Stimulated activated CD8-positive, alpha-beta memory T cell treated with anti-CD3 and anti-CD28 coated beads, Interleukin-4, amount 100 ng/mL, for 24 hours (primary cell): ENCODE measurements around the gene SHROOM4.

Experiments
- DNase-seq: peaks from one replicate; pipeline ENCODE4 v3.0.0-alpha.2; 2020; ENCODE audit warnings: low read depth

The SHROOM4 gene

GRCh38 chrX:50776248-50776647 lies 37.7 kb downstream of the SHROOM4 start:
- DNase-seq, result no peak

GRCh38 chrX:50771382-50771781 lies 42.6 kb downstream of the SHROOM4 start:
- no peak for DNase-seq

GRCh38 chrX:50770702-50771101 lies 43.3 kb downstream of the SHROOM4 start:
- no peak for DNase-seq

GRCh38 chrX:50769389-50770063 lies 44.5 kb downstream of the SHROOM4 start:
- no peak for DNase-seq

GRCh38 chrX:50768801-50769200 lies 45.2 kb downstream of the SHROOM4 start:
- DNase-seq, result no peak

GRCh38 chrX:50765986-50766385 lies 48.0 kb downstream of the SHROOM4 start:
- DNase-seq, result no peak

GRCh38 chrX:50762578-50762977 lies 51.4 kb downstream of the SHROOM4 start:
- DNase-seq, result no peak

GRCh38 chrX:50756276-50756675 lies 57.7 kb downstream of the SHROOM4 start:
- no peak for DNase-seq

GRCh38 chrX:50751091-50751490 lies 62.9 kb downstream of the SHROOM4 start:
- DNase-seq, result no peak

GRCh38 chrX:50747471-50747900 lies 66.5 kb downstream of the SHROOM4 start:
- no peak for DNase-seq

- no peak for DNase-seq
Measured at GRCh38 chrX:50736656-50737055, 77.3 kb downstream of the SHROOM4 start.

- no peak for DNase-seq
Measured at GRCh38 chrX:50726296-50726695, 87.7 kb downstream of the SHROOM4 start.

- no peak for DNase-seq
Measured at GRCh38 chrX:50725310-50725709, 88.7 kb downstream of the SHROOM4 start.

- DNase-seq, result no peak
Measured at GRCh38 chrX:50723006-50723405, 91.0 kb downstream of the SHROOM4 start.

- DNase-seq, result no peak
Measured at GRCh38 chrX:50721764-50722521, 92.1 kb downstream of the SHROOM4 start.

GRCh38 chrX:50719614-50720013 lies 94.4 kb downstream of the SHROOM4 start:
- DNase-seq, result no peak

- DNase-seq, result no peak
Measured at GRCh38 chrX:50718776-50719175, 95.2 kb downstream of the SHROOM4 start.

- no peak for DNase-seq
Measured at GRCh38 chrX:50716706-50717105, 97.3 kb downstream of the SHROOM4 start.

- DNase-seq, result no peak
Measured at GRCh38 chrX:50712777-50713176, 101.2 kb downstream of the SHROOM4 start.

- DNase-seq, result no peak
Measured at GRCh38 chrX:50711907-50712306, 102.1 kb downstream of the SHROOM4 start.

- DNase-seq, result no peak
Measured at GRCh38 chrX:50707955-50708699, 105.9 kb downstream of the SHROOM4 start.

GRCh38 chrX:50707405-50707804 lies 106.6 kb downstream of the SHROOM4 start:
- no peak for DNase-seq

- DNase-seq, result no peak
Measured at GRCh38 chrX:50705042-50705441, 109.0 kb downstream of the SHROOM4 start.
